Mammary epithelial cell (primary cell): ENCODE results near the gene HRH2.

Experiments used
- EZH2 ChIP-seq: IDR thresholded peaks from 2 replicates; pipeline ENCODE4 v1.6.1; 2012; ENCODE audit warnings: low read length, inconsistent platforms, borderline replicate concordance
- TF ChIP-seq, protein P1 (sequence below), 2 donors: IDR thresholded peaks in 1 of 2; conservative IDR thresholded peaks in 1 of 2; 2 replicates each; pipeline ENCODE4 v1.5.1; 2011 to 2012; ENCODE audit warnings: inconsistent platforms in 2 of 2, low read length in 2 of 2, mild to moderate bottlenecking in 2 of 2, control low read depth in 1 of 2, low read depth in 1 of 2; ENCODE audit not compliant: insufficient read depth in 1 of 2; ENCODE audit errors: extremely low read depth in 1 of 2

DNA sequence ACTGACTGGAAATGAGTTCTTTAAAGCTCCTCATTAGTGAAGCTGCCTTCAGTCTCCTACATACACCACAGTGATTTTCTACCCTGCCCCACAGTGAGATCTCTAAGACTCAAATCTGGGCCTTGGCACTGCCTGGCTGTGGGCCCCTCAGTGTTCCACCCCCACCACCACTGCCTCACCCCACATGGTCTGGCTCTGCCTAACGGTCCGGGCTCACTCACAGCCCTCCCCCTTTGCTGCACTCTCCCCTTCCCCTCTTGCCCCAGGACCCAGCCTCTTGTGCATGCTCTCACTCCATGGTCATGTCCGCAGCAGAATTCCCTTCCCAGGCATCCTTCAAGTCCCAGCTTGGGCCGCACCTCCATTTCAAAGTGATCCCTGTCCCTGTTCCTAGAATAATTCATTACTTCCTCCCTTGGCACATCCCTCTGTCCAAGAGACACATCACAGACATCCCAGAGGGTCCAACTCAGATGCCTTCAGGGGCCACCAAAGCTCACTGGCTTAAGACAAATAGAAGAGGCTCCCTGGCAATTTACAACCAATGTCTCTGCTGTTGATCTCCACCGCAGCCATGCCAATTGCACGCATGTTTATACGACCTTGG, 56.7 kb downstream of the HRH2 start:
- TF ChIP-seq, protein P1, sequence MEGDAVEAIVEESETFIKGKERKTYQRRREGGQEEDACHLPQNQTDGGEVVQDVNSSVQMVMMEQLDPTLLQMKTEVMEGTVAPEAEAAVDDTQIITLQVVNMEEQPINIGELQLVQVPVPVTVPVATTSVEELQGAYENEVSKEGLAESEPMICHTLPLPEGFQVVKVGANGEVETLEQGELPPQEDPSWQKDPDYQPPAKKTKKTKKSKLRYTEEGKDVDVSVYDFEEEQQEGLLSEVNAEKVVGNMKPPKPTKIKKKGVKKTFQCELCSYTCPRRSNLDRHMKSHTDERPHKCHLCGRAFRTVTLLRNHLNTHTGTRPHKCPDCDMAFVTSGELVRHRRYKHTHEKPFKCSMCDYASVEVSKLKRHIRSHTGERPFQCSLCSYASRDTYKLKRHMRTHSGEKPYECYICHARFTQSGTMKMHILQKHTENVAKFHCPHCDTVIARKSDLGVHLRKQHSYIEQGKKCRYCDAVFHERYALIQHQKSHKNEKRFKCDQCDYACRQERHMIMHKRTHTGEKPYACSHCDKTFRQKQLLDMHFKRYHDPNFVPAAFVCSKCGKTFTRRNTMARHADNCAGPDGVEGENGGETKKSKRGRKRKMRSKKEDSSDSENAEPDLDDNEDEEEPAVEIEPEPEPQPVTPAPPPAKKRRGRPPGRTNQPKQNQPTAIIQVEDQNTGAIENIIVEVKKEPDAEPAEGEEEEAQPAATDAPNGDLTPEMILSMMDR (conservative IDR thresholded peaks at IDR 0.05 in 1 of 2, IDR thresholded peaks at IDR 0.05 in 1 of 2; ENCODE audit: extremely low read depth in 1 of 2, insufficient read depth in 1 of 2, low read depth in 1 of 2, low read length in 2 of 2) = no peak
- no peak for TF ChIP-seq EZH2
